Islet of Langerhans (tissue), 1 donor: ENCODE measurements around the gene CCDC182.

ENCODE experiments used
- FAIRE-seq: peaks from one replicate; lab custom pipeline; 2011; peaks lifted over from hg19 to GRCh38; lab: Jason Lieb, UNC

CCDC182 gene

DNA sequence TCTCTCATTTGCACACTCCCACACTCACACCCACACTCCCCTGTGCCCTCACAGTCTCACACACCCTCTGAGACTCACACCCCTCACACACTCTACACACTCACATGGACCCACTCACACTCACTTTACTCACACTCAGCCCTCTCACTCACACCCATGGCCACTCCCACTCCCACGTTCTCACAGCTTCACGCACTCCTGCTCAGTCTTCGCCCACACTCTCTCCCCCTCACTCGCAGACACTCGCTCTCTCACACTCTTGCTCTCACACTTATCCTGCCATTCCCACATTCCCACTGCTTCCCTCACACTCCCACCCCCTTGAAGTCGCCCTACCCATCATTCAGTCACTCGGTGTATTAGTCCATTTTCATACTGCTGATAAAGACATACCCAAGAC lies 47.9 kb downstream of the CCDC182 start:
- no peak for FAIRE-seq

DNA sequence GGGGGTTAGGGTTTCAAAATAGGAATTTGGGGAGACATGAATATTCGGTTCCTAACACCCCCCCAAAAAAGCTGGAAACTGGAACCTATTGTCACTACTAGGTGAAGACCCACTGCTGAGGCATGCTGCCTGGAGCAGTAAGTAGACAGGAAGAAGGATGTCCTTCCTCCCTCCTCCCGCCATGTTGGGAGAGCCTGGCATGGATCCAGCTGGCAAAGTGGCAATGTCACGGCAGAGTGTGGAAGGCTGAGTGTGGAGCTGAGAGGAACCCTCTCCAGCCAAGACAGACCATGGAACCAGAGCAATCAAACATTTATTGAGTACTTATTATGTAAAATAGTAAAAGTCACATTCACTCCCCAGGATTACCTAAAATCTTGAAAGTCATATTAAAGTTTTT lies 49.0 kb downstream of the CCDC182 start:
- FAIRE-seq: no peak
